ENCODE measurements around the gene ATP5MC2.
A peak's percentile ranks its signal among the peaks of the same experiment; 100 is the strongest.

The ATP5MC2 gene

GRCh38 chr12:53695152-53696145 is 19.6 kb upstream of the ATP5MC2 start:
- TF ChIP-seq EZH2 (optimal IDR thresholded peaks at IDR 0.05; ENCODE audit: low read depth, low read length) (no peak), CTCF (IDR thresholded peaks at IDR 0.05; ENCODE audit: low read length) (no peak), EZH2phosphoT487 (IDR thresholded peaks at IDR 0.05; ENCODE audit: low read length) (no peak)

GRCh38 chr12:53694756-53695151 is 18.9 kb upstream of the ATP5MC2 start:
- no peak for TF ChIP-seq EZH2 (optimal IDR thresholded peaks at IDR 0.05; ENCODE audit: low read depth, low read length)
- TF ChIP-seq CTCF (IDR thresholded peaks at IDR 0.05; ENCODE audit: low read length), result no peak
- no peak for TF ChIP-seq EZH2phosphoT487 (IDR thresholded peaks at IDR 0.05; ENCODE audit: low read length)
- H3K4me2 ChIP-seq (ENCODE audit: low read depth, low read length), result no peak overlapping the region
- DNase-seq, result no peak
- peaks cover 60% of the 10 kb centered on the region for H3K27me3 ChIP-seq (replicated peaks; ENCODE audit: insufficient read depth, low read length)
- H3K9me2 ChIP-seq (replicated peaks; ENCODE audit: insufficient read depth, low read length), result no peaks in the 10 kb centered on the region
- no peak overlapping the region for H3K9ac ChIP-seq (ENCODE audit: low read length)
- H3K4me1 ChIP-seq (ENCODE audit: low read length), result no peaks in the 10 kb centered on the region
- H3K9me3 ChIP-seq (replicated peaks; ENCODE audit: insufficient read depth, low read length), result no peaks in the 10 kb centered on the region
- no peak overlapping the region for H2AFZ ChIP-seq (ENCODE audit: low read length)
- H3K27ac ChIP-seq (ENCODE audit: low read length), result no peak overlapping the region
- no peak overlapping the region for H3K4me3 ChIP-seq (ENCODE audit: low read length)
- H3F3A ChIP-seq (ENCODE audit: insufficient read depth, low read length), result no peaks in the 10 kb centered on the region
- H3K79me2 ChIP-seq (ENCODE audit: low read length), result no peaks in the 10 kb centered on the region
- H3K36me3 ChIP-seq (replicated peaks; ENCODE audit: insufficient read depth, low read length), result no peaks in the 10 kb centered on the region
- H4K20me1 ChIP-seq (ENCODE audit: insufficient read depth, low read length), result no peaks in the 10 kb centered on the region

More at GRCh38 chr12:53695152-53696145, 19.6 kb upstream of the ATP5MC2 start:
- Histone ChIP-seq H2AFZ (ENCODE audit: low read length) (no peak overlapping the region), H3K9me3 (replicated peaks; ENCODE audit: insufficient read depth, low read length) (no peaks in the 10 kb centered on the region), H4K20me1 (ENCODE audit: insufficient read depth, low read length) (no peaks in the 10 kb centered on the region), H3K9ac (ENCODE audit: low read length) (no peak overlapping the region), H3F3A (ENCODE audit: insufficient read depth, low read length) (no peaks in the 10 kb centered on the region), H3K27me3 (replicated peaks; ENCODE audit: insufficient read depth, low read length) (peaks cover 67% of the 10 kb centered on the region), H3K36me3 (replicated peaks; ENCODE audit: insufficient read depth, low read length) (no peaks in the 10 kb centered on the region), H3K4me1 (ENCODE audit: low read length) (no peaks in the 10 kb centered on the region), H3K27ac (ENCODE audit: low read length) (no peak overlapping the region), H3K9me2 (replicated peaks; ENCODE audit: insufficient read depth, low read length) (no peaks in the 10 kb centered on the region), H3K4me3 (ENCODE audit: low read length) (no peak overlapping the region), H3K79me2 (ENCODE audit: low read length) (no peaks in the 10 kb centered on the region), H3K4me2 (ENCODE audit: low read depth, low read length) (peak overlapping the region; percentile 15; the same call in 1 of the 2 replicates)
- DNase-seq, result no peak

- no peaks in the 10 kb centered on the region for H3K9me3 ChIP-seq (replicated peaks; ENCODE audit: insufficient read depth, low read length)
- no peak overlapping the region for H2AFZ ChIP-seq (ENCODE audit: low read length)
- H3K4me3 ChIP-seq (ENCODE audit: low read length), result no peak overlapping the region
- no peaks in the 10 kb centered on the region for H3K9me2 ChIP-seq (replicated peaks; ENCODE audit: insufficient read depth, low read length)
- H3K79me2 ChIP-seq (ENCODE audit: low read length), result no peaks in the 10 kb centered on the region
- no peak overlapping the region for H3K9ac ChIP-seq (ENCODE audit: low read length)
- no peaks in the 10 kb centered on the region for H3K4me1 ChIP-seq (ENCODE audit: low read length)
- H4K20me1 ChIP-seq (ENCODE audit: insufficient read depth, low read length), result no peaks in the 10 kb centered on the region
- H3F3A ChIP-seq (ENCODE audit: insufficient read depth, low read length), result no peaks in the 10 kb centered on the region
- H3K36me3 ChIP-seq (replicated peaks; ENCODE audit: insufficient read depth, low read length), result no peaks in the 10 kb centered on the region
- no peaks in the 10 kb centered on the region for H3K27me3 ChIP-seq (replicated peaks; ENCODE audit: insufficient read depth, low read length)
- H3K4me2 ChIP-seq (ENCODE audit: low read depth, low read length), result no peak overlapping the region
- H3K27ac ChIP-seq (ENCODE audit: low read length), result no peak overlapping the region
- TF ChIP-seq CTCF (IDR thresholded peaks at IDR 0.05; ENCODE audit: low read length) (no peak), EZH2 (optimal IDR thresholded peaks at IDR 0.05; ENCODE audit: low read depth, low read length) (no peak), EZH2phosphoT487 (IDR thresholded peaks at IDR 0.05; ENCODE audit: low read length) (no peak)
- DNase-seq, result no peak
Measured at GRCh38 chr12:53688134-53688533, 12.3 kb upstream of the ATP5MC2 start.

All from MM.1S (cell line).